ENCODE data around the gene TIMM22.
"Not testable (repeated sequence)": the region's sequence is repeated elsewhere in the genome, so short reads cannot be mapped to it uniquely, and the experiment has no call there.

TIMM22 gene

GRCh38 chr17:988561-988960, 8.4 kb upstream of the TIMM22 start:
- no peak for TF ChIP-seq CTCF (conservative IDR thresholded peaks at IDR 0.05; ENCODE audit: low read depth, low read length)
- no peak for DNase-seq (ENCODE audit: low read depth)

GRCh38 chr17:992933-993332, 4.0 kb upstream of the TIMM22 start:
- no peak for DNase-seq (ENCODE audit: low read depth)
- TF ChIP-seq CTCF (conservative IDR thresholded peaks at IDR 0.05; ENCODE audit: low read depth, low read length), result no peak
- H3K4me3 ChIP-seq (ENCODE audit: low read depth, low read length), result no peak overlapping the region

More at GRCh38 chr17:988561-988960, 8.4 kb upstream of the TIMM22 start:
- no peak overlapping the region for H3K4me3 ChIP-seq (ENCODE audit: low read depth, low read length)

GRCh38 chr17:995324-995723, 1.6 kb upstream of the TIMM22 start:
- H3K4me3 ChIP-seq (ENCODE audit: low read depth, low read length); DNase-seq (ENCODE audit: low read depth): not testable (repeated sequence)

GRCh38 chr17:998111-998510, 1.2 kb downstream of the TIMM22 start:
- no peak for TF ChIP-seq CTCF (conservative IDR thresholded peaks at IDR 0.05; ENCODE audit: low read depth, low read length)
- no peak for DNase-seq (ENCODE audit: low read depth)
- peak overlapping the region; percentile 99 for H3K4me3 ChIP-seq (ENCODE audit: low read depth, low read length)

- no peak overlapping the region for H3K4me3 ChIP-seq (ENCODE audit: low read depth, low read length)
- TF ChIP-seq CTCF (conservative IDR thresholded peaks at IDR 0.05; ENCODE audit: low read depth, low read length), result peak; percentile 22
- DNase-seq (ENCODE audit: low read depth), result peak; percentile 78
Observed at GRCh38 chr17:1000597-1001461, 3.9 kb downstream of the TIMM22 start.

- DNase-seq (ENCODE audit: low read depth), result peak; percentile 71
- H3K4me3 ChIP-seq (ENCODE audit: low read depth, low read length), result no peak overlapping the region
- no peak for TF ChIP-seq CTCF (conservative IDR thresholded peaks at IDR 0.05; ENCODE audit: low read depth, low read length)
Observed at GRCh38 chr17:1001640-1002411, 4.9 kb downstream of the TIMM22 start.

GRCh38 chr17:1002412-1002753, 5.5 kb downstream of the TIMM22 start:
- H3K4me3 ChIP-seq (ENCODE audit: low read depth, low read length), result no peak overlapping the region
- peak; percentile 37 for TF ChIP-seq CTCF (conservative IDR thresholded peaks at IDR 0.05; ENCODE audit: low read depth, low read length)
- peak; percentile 64 for DNase-seq (ENCODE audit: low read depth)
